EH (cell line): ENCODE measurements around the gene SLC22A14.
"Not testable (repeated sequence)": the region's sequence is repeated elsewhere in the genome, so short reads cannot be mapped to it uniquely, and the experiment has no call there.

ENCODE experiments used
- DNase-seq: peaks from one replicate; pipeline ENCODE4 v3.0.0-alpha.2; 2015; ENCODE audit warnings: low read depth

The SLC22A14 gene, protein sequence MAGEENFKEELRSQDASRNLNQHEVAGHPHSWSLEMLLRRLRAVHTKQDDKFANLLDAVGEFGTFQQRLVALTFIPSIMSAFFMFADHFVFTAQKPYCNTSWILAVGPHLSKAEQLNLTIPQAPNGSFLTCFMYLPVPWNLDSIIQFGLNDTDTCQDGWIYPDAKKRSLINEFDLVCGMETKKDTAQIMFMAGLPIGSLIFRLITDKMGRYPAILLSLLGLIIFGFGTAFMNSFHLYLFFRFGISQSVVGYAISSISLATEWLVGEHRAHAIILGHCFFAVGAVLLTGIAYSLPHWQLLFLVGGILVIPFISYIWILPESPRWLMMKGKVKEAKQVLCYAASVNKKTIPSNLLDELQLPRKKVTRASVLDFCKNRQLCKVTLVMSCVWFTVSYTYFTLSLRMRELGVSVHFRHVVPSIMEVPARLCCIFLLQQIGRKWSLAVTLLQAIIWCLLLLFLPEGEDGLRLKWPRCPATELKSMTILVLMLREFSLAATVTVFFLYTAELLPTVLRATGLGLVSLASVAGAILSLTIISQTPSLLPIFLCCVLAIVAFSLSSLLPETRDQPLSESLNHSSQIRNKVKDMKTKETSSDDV

DNA sequence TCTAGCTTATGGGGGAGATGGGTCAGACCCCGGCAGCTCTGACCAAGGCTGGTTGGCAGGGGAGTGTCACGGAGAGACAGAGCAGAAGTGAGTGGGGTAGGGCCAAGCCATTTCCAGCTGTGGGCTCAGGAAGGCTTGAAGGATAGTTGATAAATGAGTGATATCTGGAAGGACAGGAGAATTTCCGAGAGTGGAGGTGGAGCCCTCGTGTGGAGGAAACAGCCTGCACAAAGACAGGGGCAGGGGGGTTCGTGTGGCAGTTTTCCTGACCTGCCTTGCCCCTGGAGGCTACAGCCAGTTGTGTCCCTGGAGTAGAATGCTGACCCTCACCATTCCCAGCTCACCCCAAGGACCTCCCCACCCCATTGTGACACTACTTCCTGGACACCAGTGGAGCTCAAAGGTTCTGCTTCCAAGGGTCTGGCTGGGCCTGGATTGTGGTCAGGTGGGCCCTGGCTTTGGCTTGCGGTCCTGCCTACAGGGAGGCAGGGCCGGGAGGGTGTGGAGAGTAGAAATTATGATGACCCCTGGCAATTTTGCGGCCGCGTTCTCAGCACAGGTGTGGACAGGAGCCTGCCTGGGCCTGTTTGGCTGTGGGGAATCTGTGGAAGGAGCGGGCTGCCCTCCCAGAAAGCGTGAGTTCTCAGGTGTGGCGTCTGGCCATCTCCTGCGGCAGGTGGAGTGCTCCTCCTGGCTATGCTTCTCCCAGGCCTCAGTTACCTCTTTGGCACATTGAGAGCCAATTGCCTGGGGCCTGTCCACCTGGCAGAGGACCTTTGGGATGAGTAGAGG lies at the start of gene SLC22A14:
TSS of gene SLC22A14 (plus strand) at position 400 of the 792 bp plus-strand sequence. CDS start 23,733 bp downstream, outside the sequence.
- DNase-seq: no peak

DNA sequence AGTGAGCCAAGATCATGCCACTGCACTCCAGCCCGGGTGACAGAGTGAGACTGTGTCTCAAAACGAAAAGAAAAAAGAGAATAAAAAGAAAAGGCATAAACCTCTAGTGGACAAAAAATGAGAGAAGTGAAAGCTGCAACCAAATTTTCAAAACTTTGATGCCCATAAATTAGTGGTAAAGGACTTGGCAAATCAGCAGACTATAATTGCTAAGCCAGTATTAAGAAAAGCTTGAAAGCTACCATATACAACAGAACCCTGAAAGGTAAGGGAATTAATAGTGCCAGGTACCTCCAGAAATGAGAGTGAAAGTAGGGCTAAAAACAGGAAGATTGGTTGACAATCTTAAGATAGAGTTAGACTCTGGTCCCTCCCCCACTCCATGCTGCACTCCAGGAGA lies 49.4 kb upstream of the SLC22A14 start:
- DNase-seq: no peak

- DNase-seq: no peak
Measured at GRCh38 chr3:38235466-38235865, 46.6 kb upstream of the SLC22A14 start.

GRCh38 chr3:38238416-38239008 lies 43.6 kb upstream of the SLC22A14 start:
- no peak for DNase-seq

DNA sequence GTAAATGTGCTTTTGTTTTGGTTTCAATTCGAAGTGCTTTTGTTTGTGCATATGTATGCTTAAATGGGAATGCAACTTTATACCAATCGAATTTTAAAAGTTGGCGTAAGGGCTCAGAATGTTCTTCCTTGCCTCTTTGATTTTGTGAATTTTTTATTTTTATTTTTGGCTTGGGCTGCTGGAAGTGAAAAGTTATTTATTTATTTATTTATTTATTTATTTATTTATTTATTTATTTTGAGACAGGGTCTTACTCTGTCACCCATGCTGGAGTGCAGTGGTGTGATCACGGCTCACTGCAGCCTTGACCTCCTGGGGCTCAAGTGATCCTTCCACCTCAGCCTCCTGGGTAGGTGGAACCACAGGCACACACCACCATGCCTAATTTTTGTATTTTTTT lies 39.3 kb upstream of the SLC22A14 start:
- DNase-seq: not testable (repeated sequence)

DNA sequence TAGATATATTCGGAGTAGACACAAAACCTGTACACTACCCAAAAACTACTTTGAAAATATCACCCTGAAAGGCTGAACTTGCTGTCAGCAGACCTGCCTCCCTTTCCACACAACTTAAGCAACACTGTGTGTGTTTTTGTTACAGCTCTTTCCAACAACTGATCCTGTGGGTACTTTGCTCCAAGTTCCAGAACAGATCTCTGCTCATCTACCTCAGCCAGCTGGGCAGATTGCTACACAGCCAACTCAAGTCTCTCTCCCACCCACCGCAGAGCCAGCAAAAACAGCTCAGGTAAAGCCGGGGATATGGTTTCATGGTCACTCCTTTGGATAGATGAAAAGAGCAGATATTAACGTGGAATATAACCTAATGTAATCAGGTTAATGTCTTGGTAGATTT lies 36.2 kb upstream of the SLC22A14 start:
- DNase-seq: no peak

DNA sequence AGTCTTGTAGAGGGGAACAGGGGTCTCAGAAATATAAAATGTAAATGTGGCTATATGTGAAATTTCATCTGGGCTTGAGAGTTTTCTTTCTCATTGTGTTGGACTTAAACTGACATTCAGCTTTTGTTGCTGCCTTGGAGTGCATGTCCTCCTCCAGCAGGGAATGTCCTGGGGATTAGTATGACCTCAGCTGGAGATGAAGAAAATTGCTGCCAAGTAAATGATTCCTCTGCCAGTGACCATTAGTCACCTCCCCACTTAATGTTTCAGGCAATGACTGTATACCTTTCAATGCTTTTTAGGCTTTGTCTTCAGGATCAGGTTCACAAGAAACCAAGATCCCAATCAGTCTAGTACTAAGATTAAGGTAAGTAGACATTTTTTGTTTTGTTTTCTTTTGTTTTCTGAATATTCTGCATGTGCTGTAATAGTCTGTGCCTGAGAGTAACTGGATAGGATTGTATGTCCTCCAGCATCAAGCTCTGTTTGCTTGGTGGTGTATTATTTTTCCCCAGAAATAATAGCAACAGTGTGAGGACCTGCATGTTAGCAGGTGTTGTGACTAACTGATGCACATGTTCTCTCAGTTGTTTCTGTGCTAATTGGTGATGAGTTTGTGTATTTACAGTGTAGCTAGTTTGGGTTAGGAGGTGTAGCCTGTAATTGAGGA lies 34.6 kb upstream of the SLC22A14 start:
- peak; percentile 90 for DNase-seq

DNA sequence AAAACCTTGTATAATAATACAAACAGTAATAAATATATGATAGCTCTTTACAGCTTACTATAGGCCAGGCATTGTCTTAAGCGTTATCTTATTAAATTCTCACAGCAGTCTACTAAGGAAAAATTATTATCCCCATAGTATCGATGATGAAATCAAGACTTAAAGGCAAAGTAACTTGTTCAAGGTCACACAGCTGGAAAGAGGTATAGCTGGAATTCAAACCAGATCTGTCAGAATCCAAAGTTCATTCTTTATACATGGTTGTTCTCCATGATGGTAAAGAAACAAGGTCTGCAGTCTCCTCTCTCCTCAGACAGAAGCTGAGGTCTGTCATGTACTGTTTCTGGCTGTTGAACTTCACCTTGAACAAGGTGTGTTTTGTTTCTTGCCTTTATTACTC lies 31.9 kb upstream of the SLC22A14 start:
- DNase-seq: no peak

- DNase-seq: no peak
Measured at GRCh38 chr3:38251197-38251596, 30.9 kb upstream of the SLC22A14 start.

- DNase-seq: no peak
Measured at GRCh38 chr3:38253704-38254103, 28.4 kb upstream of the SLC22A14 start.

- no peak for DNase-seq
Measured at GRCh38 chr3:38254872-38255271, 27.2 kb upstream of the SLC22A14 start.

- DNase-seq: no peak
Measured at GRCh38 chr3:38255627-38256026, 26.5 kb upstream of the SLC22A14 start.

DNA sequence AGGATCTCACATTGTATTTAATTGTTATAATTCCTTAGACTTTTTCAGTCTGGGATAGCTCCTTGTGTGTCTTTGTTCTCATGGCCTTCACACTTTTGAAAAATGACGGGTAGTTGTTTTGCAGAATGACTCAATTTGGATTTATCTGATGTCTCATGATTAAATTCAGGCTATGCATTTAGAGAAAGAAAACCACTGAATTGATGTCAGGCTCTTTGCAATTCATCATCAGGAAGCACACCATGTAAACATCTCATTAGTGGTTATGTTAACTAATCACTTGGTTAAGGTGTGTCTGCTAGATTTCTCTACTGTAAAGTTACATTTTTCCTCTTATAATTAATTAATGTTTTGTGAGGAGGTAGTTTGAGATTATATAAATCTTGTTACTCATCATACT lies 24.5 kb upstream of the SLC22A14 start:
- peak; percentile 4 for DNase-seq

- DNase-seq: no peak
Measured at GRCh38 chr3:38260474-38260873, 21.6 kb upstream of the SLC22A14 start.

DNA sequence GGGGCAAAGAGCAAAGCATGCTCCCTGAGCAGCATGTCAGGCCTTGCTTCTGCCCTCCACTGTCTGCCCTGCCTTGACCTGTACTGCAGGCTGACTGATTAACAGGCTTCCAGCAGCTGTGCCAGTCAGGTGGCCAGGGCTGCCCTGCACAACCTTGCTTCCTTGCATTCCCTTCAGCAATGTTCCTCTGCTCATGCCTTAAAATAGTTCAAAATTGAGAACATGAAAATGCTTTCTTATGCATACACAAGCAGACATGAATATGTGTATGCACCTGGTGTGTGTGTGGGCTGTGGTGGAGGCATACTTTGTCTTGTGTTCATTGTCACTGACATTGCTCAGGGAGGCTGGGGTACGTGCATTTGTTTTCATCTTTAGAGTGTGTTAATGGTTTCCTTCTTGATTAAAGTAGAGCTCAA lies 17.7 kb upstream of the SLC22A14 start:
- no peak for DNase-seq

GRCh38 chr3:38264779-38265178 lies 17.3 kb upstream of the SLC22A14 start:
- DNase-seq: no peak

DNA sequence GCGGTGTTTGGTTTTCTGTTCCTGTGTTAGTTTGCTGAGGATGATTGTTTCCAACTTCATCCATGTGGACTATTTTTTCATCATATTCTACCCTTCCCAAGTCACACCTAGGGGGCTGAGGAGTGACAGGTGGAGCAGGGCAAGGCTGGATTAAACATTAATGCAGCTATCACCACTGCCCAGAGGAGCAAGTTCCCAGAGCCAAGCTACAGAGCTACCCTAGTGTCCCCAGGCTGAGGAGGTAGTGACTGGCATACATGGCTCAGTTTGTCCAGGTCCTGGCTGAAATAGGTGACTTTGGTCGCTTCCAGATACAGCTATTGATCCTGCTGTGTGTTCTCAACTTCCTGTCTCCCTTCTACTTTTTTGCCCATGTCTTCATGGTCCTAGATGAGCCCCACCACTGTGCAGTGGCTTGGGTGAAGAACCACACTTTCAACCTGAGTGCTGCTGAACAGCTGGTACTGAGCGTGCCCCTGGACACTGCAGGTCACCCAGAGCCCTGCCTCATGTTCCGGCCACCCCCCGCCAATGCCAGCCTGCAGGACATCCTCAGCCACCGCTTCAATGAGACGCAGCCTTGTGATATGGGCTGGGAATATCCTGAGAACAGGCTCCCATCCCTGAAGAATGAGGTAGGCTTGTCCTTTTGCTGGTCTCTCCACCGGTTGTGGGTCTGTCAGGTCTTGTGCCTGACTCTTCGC lies 16.3 kb upstream of the SLC22A14 start, which contains the start of gene SLC22A13:
TSS of gene SLC22A13 (plus strand) at position 209 of the 704 bp plus-strand sequence. CDS start at position 258, 49 bp downstream.
- no peak for DNase-seq

DNA sequence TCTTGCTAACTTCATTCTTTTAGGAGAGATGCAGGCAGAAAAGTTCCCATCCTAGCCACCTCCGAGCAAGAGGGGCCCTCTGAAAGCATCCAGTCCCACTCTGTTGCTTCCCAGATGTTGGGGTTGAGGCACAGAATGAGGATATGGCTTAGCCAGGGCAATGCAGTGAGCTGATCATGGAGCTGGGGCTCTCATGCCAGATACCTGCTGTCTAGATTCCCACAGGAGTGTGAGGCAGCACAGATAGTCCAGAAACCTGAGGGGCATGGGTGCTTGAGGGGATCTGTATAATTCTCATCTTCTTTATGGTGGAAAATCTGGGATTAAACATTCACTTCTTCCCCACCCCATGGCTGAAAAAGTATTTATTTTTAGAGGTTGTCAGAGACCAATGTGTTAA lies 15.3 kb upstream of the SLC22A14 start:
- no peak for DNase-seq

GRCh38 chr3:38267662-38268061 lies 14.4 kb upstream of the SLC22A14 start:
- DNase-seq: no peak

- DNase-seq: no peak
Measured at GRCh38 chr3:38268087-38268486, 14.0 kb upstream of the SLC22A14 start.

DNA sequence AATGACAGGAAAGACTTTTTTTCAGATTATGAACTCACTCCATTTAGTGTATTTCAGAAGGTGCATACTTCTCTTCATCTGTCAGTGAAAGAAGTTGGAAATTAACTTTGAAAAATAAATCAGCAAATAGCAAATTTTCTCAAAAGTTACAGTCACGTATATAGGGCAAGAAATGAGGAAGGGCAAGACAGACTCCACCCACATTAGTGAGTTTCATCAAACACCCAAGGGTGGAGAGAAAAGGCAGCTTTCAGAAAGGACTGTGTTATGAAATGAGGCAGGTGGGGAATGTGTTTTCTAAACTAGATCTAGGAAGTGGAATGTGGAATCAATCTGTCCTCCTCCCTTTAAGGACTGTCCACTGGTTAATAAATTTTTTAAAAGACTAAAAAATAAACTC lies 13.6 kb upstream of the SLC22A14 start:
- no peak for DNase-seq
